ENCODE results near the gene ERICH6B.
"Not testable (repeated sequence)": the region's sequence is repeated elsewhere in the genome, so short reads cannot be mapped to it uniquely, and the experiment has no call there.

DNA sequence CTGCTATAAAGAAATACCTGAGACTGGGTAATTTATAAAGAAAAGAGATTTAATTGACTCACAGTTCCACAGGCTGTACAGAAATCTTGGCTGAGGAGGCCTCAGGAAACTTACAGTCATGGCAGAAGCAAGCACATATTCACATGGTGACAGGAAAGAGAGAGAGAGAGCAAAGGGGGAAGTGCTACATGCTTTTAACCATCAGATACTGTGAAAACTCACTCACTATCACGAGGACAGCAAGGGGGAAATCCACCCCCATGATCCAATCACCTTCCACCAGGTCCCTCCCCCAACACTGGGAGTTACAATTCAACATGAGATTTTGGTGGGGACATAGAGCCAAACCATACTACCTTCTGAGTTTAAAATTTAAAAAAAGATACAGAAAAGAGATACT is 44.9 kb upstream of the ERICH6B start:
- not testable (repeated sequence) for TF ChIP-seq ELF4 (IDR thresholded peaks at IDR 0.05); BHLHE40 (IDR thresholded peaks at IDR 0.05; ENCODE audit: borderline replicate concordance); SP1 (IDR thresholded peaks at IDR 0.05); ARNT (IDR thresholded peaks at IDR 0.05); CTBP1 (IDR thresholded peaks at IDR 0.05; ENCODE audit: borderline replicate concordance); FOXM1 (IDR thresholded peaks at IDR 0.05; ENCODE audit: borderline replicate concordance); SUZ12 (IDR thresholded peaks at IDR 0.05); FOXK2 (IDR thresholded peaks at IDR 0.05); ZNF384 (IDR thresholded peaks at IDR 0.05); TARDBP (IDR thresholded peaks at IDR 0.05); HDGF (IDR thresholded peaks at IDR 0.05; ENCODE audit: borderline replicate concordance); L3MBTL2 (conservative IDR thresholded peaks at IDR 0.05)
- TF ChIP-seq, protein P1, sequence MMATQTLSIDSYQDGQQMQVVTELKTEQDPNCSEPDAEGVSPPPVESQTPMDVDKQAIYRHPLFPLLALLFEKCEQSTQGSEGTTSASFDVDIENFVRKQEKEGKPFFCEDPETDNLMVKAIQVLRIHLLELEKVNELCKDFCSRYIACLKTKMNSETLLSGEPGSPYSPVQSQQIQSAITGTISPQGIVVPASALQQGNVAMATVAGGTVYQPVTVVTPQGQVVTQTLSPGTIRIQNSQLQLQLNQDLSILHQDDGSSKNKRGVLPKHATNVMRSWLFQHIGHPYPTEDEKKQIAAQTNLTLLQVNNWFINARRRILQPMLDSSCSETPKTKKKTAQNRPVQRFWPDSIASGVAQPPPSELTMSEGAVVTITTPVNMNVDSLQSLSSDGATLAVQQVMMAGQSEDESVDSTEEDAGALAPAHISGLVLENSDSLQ (IDR thresholded peaks at IDR 0.05), result not testable (repeated sequence)
